Activated naive CD8-positive, alpha-beta T cell treated with anti-CD3 and anti-CD28 coated beads, Interleukin-2, amount 10 ng/mL, durations not matched to agents 7 days and 5 days (primary cell): ENCODE data around the gene HDHD2. TPM values are rescaled to one million over a fixed set of nuclear protein-coding genes. Genes with fewer than 3 reads are reported as not detected.
"Not testable (repeated sequence)": the region's sequence is repeated elsewhere in the genome, so short reads cannot be mapped to it uniquely, and the experiment has no call there.

Experiments used
- ATAC-seq: fragments of 150-1000 bp; cut with Tn5 transposase; one replicate; pipeline ENCODE4 v1.10.0; 2021; ENCODE audit warnings: low read depth, moderate library complexity
- POLR2A ChIA-PET: fragments of 350-600 bp; sonication (Branson Sonifier 250); formaldehyde crosslinking; loops from one replicate; lab custom pipeline; 2021; ENCODE audit warnings: antibody characterized with exemption; lab: Charles Lee
- DNase-seq: peaks from one replicate; pipeline ENCODE4 v3.0.0; 2021
- H3K27ac Mint-ChIP-seq: one replicate; pipeline ENCODE4 v1.8.0; 2022; ENCODE audit warnings: mild to moderate bottlenecking, mixed read lengths
- H3K27me3 Mint-ChIP-seq: one replicate; pipeline ENCODE4 v1.8.0; 2022; ENCODE audit warnings: mild to moderate bottlenecking, moderate library complexity, mixed read lengths
- H3K36me3 Mint-ChIP-seq: one replicate; pipeline ENCODE4 v1.8.0; 2021; ENCODE audit warnings: mild to moderate bottlenecking, mixed read lengths
- H3K4me1 Mint-ChIP-seq: one replicate; pipeline ENCODE4 v1.8.0; 2021; ENCODE audit warnings: mixed read lengths
- H3K4me3 Mint-ChIP-seq: one replicate; pipeline ENCODE4 v1.8.0; 2022; ENCODE audit warnings: mild to moderate bottlenecking, moderate library complexity, mixed read lengths
- H3K9me3 Mint-ChIP-seq: one replicate; pipeline ENCODE4 v1.8.0; 2021; ENCODE audit warnings: mixed read lengths
- total RNA-seq, 2 experiments: library from RNA; stranded (reverse); gene quantifications; one replicate each; pipeline ENCODE4 v1.2.3, GENCODE V29; 2021

Gene HDHD2
- total RNA-seq, 2 experiments from 2014 or later: 37.6 to 42.2 TPM

DNA sequence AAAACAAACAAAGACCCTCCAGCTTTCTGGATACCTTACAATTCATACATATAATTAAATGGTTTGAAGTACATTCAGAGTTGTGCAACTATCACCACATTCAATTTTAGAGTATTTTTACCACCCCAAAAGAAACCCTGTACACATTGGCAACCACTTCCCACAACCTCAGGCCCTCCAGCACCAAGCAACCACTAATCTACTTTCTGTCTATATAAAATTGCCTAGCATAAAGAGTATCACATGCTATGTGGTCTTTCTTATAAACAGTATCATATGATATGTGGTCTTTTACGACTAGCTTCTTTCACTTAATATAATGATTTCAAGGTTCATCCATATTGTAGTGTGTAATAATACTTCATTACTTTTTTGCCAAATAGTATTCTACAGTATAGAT is 18.6 kb upstream of the HDHD2 start:
- Mint-ChIP-seq H3K4me1 (peaks cover 19% of the 10 kb centered on the region), H3K27ac (no peak overlapping the region), H3K27me3 (no peaks in the 10 kb centered on the region), H3K9me3 (no peaks in the 10 kb centered on the region), H3K4me3 (no peak overlapping the region), H3K36me3 (peaks cover 5% of the 10 kb centered on the region)
- POLR2A ChIA-PET: interaction anchor here (1.4 kb wide), 1 partner anchor 19 kb away, joined by 5 read pairs; the partner anchor contains the start of gene HDHD2
- DNase-seq: no peak
- ATAC-seq: peak; percentile 33

DNA sequence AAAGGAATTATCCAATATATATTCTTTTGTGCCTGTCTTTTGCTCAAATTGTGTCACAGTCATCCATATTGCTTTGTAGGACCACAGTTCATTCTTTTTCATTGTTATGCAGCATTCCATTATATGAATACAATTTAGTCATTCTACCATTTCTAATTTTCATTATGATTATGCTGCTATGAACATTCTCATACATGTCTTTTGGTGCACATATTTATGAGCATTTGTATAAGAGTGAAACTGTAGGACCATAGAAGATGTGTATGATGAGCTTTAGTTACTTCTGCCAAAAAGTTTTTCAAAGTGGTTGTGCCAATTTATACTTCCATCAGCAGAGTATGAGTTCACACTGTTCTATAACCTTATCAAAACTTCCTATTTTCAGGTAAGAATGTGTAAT is 18.2 kb upstream of the HDHD2 start:
- H3K9me3 Mint-ChIP-seq: no peaks in the 10 kb centered on the region
- no peaks in the 10 kb centered on the region for H3K27me3 Mint-ChIP-seq
- ATAC-seq: no peak
- no peak for DNase-seq
- no peak overlapping the region for H3K4me3 Mint-ChIP-seq
- peaks cover 5% of the 10 kb centered on the region for H3K36me3 Mint-ChIP-seq
- peaks cover 21% of the 10 kb centered on the region for H3K4me1 Mint-ChIP-seq
- POLR2A ChIA-PET: interaction anchor here (0.6 to 1.4 kb wide), 2 partner anchors 18 to 266 kb away, joined by 3 to 5 read pairs; partner anchors contain the start of gene HDHD2
- H3K27ac Mint-ChIP-seq: no peak overlapping the region

DNA sequence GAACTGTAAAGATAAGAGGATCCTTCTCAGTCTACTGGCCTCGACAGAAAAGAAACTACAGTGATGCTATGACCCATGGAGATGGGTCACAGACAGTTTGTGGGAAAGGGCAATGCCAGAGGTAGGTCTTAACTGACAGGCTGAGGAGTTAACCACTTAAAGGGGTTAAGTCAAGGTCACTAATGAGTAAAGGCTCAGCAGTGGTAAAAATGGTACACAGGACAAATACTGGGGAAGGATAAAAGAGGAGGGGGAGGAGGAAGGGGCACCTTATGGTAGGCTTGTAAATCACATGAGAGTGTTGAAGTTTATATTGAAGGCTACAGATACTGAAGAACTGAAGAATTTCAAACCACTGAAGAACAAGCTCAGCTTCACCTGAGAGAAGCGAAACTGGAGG is 16.0 kb upstream of the HDHD2 start:
- peaks cover 5% of the 10 kb centered on the region for H3K36me3 Mint-ChIP-seq
- no peaks in the 10 kb centered on the region for H3K9me3 Mint-ChIP-seq
- POLR2A ChIA-PET: no interaction called here
- no peaks in the 10 kb centered on the region for H3K27me3 Mint-ChIP-seq
- H3K4me3 Mint-ChIP-seq: no peak overlapping the region
- ATAC-seq (no peak), DNase-seq (no peak)
- H3K27ac Mint-ChIP-seq: no peak overlapping the region
- H3K4me1 Mint-ChIP-seq: peaks cover 25% of the 10 kb centered on the region

DNA sequence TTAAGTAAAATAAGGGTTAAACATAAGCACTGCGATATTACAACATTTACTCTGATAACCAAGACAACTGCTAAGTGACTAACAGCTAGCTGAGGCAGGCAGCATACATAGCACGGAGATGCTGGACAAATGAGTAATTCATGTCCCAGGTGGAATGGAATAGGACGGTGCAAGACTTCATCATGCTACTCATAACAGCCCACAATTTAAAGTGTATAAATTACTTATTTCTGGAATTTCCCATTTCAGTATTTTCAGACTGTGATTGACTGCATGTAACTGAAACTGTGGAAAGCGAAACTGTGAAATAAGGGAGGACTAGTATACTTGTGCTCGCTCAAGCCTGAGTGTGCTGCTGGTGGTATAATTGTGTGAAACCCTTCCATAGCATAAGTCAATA is 12.9 kb upstream of the HDHD2 start:
- no peak for ATAC-seq
- H3K4me3 Mint-ChIP-seq: no peak overlapping the region

DNA sequence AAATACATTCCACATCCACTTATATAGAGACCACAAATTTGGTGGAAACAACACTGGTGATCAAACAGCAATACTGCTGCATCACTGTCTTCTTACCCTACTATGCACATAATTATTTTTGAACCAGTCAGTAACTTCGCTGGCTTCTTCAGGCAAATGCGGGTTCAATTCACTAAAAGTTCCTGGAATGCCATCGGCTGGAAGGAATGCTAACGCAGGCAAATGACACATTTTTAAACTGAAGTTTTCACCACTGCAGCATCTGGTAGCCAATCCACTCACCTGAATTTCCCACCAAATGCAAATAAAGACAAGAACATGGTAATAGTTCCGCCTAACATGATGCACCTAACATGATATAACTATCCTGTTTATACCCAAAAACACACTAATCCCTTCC is 10.0 kb upstream of the HDHD2 start:
- H3K4me1 Mint-ChIP-seq: peaks cover 10% of the 10 kb centered on the region
- H3K36me3 Mint-ChIP-seq: peaks cover 8% of the 10 kb centered on the region
- no peak overlapping the region for H3K4me3 Mint-ChIP-seq
- no peaks in the 10 kb centered on the region for H3K27me3 Mint-ChIP-seq
- POLR2A ChIA-PET: no interaction called here
- ATAC-seq: no peak
- no peaks in the 10 kb centered on the region for H3K9me3 Mint-ChIP-seq
- no peak overlapping the region for H3K27ac Mint-ChIP-seq
- DNase-seq: no peak

More for the DNA sequence above, 12.9 kb upstream of the HDHD2 start:
- POLR2A ChIA-PET: no interaction called here
- Mint-ChIP-seq H3K27me3 (no peaks in the 10 kb centered on the region), H3K27ac (no peak overlapping the region), H3K4me1 (peaks cover 13% of the 10 kb centered on the region), H3K9me3 (no peaks in the 10 kb centered on the region), H3K36me3 (peaks cover 4% of the 10 kb centered on the region)
- no peak for DNase-seq

DNA sequence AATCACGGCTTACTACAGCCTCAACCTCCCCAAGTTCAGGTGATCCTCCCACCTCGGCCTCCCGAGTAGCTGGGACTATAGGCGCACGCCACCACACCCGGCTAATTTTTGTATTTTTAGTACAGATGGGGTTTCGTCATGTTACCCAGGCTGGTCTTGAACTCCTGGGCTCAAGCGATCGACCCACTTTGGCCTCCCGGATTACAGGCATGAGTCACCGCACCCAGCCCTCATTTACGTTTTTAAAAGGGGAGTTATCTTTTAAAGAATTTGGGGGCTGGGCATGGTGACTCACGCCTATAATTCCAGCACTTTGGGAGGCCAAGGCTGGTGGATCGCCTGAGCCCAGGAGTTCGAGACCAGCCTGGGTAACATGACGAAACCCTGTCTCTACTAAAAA is 8.1 kb upstream of the HDHD2 start:
- H3K4me3 Mint-ChIP-seq, ATAC-seq, H3K9me3 Mint-ChIP-seq, POLR2A ChIA-PET, H3K27ac Mint-ChIP-seq, DNase-seq, H3K4me1 Mint-ChIP-seq, H3K36me3 Mint-ChIP-seq, H3K27me3 Mint-ChIP-seq: not testable (repeated sequence)

DNA sequence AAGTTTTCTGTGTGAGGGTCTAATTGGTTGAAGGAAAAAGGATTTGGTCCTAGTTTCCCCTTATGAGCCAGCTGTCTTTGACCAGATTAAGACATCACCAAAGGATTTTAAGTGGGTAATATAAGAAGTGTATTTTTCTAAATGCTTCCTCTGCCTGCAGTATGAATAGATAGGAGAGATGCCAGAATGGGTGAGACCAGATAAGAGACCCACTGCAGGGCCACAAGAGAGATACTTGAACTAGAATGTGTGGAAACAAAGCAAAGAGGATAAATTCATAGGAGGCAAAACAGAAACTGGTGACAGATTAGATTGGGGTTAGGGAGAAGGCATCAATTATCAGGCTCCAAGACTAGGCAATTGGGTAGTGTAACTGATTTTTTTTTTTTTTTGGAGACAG is 1.1 kb upstream of the HDHD2 start:
- peaks cover 11% of the 10 kb centered on the region for H3K36me3 Mint-ChIP-seq
- H3K9me3 Mint-ChIP-seq: no peaks in the 10 kb centered on the region
- no peak for DNase-seq
- peaks cover 25% of the 10 kb centered on the region for H3K4me1 Mint-ChIP-seq
- peak overlapping the region; percentile 95 for H3K4me3 Mint-ChIP-seq
- POLR2A ChIA-PET: interaction anchor here (1.8 kb wide), 1 partner anchor 18 kb away, joined by 5 read pairs; no protein-coding TSS in a partner anchor
- no peaks in the 10 kb centered on the region for H3K27me3 Mint-ChIP-seq
- no peak for ATAC-seq
- peak overlapping the region; percentile 88 for H3K27ac Mint-ChIP-seq

DNA sequence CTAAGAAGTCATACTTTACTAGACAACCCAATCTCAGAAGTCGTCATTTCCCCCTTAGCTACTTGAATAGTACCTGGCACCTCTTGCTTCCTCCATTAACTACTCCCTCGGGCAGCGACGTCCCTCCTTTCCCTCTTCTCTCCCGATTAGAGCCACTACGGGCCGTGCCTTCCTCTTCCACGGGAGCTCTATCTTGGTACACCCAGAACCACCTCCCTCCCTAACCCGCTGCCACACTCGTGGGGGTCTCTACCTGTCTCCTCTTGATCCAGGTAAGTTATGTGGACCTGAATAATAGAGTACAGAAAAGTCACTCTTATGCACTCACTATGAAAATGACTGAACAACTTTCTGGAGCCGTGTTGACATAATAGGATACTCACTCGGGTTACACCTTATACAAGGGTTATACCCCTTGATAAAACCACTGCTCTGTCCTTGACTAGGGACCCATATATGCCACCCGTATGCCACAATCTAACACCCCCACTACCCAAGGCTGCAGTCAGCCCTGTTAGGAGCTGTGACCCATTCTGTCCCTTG is 595 bp upstream of the HDHD2 start:
- H3K4me1 Mint-ChIP-seq: peaks cover 27% of the 10 kb centered on the region
- ATAC-seq (peak; percentile 4), DNase-seq (peak; percentile 37)
- H3K27me3 Mint-ChIP-seq: no peaks in the 10 kb centered on the region
- peak overlapping the region; percentile 95 for H3K4me3 Mint-ChIP-seq
- peak overlapping the region; percentile 88 for H3K27ac Mint-ChIP-seq
- H3K9me3 Mint-ChIP-seq: no peaks in the 10 kb centered on the region
- H3K36me3 Mint-ChIP-seq: peaks cover 8% of the 10 kb centered on the region
- POLR2A ChIA-PET: interaction anchor here (1.8 kb wide), 1 partner anchor 18 kb away, joined by 5 read pairs; no protein-coding TSS in a partner anchor

DNA sequence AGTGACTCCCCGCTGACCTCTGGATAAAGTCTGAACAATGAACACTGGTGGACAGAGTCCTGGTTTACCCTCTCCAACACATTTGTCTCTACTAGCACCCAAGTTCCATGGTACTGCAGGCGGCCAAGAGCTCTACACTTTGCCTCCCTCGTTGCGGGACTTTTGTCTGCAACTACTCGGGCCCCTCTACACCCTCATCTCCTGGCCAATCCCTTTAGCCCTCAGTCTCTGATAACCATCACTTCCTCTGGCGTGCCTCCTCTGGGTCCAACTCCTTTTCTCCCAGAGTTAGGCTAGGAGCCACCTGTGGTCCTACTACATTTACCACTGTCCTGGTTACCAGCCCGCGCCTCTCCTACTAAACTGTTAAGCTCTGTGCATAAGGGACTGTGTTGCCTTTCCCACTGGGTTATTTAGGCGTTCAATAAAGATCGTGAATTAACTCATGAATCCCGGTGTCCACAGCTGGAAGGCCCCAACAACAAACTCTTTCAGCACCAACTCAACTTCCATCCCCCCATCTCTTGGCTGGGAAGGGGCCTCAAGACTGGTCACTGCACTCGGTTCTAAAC is 757 bp downstream of the HDHD2 start:
- POLR2A ChIA-PET: interaction anchor here (1.0 to 1.8 kb wide), 4 partner anchors 15 to 23 kb away, joined by 3 to 5 read pairs (median 3); no protein-coding TSS in a partner anchor
- Mint-ChIP-seq H3K36me3 (peaks cover 16% of the 10 kb centered on the region), H3K9me3 (no peaks in the 10 kb centered on the region), H3K4me1 (peaks cover 32% of the 10 kb centered on the region), H3K4me3 (peak overlapping the region; percentile 95), H3K27ac (peak overlapping the region; percentile 88), H3K27me3 (no peaks in the 10 kb centered on the region)
- ATAC-seq (no peak), DNase-seq (no peak)

DNA sequence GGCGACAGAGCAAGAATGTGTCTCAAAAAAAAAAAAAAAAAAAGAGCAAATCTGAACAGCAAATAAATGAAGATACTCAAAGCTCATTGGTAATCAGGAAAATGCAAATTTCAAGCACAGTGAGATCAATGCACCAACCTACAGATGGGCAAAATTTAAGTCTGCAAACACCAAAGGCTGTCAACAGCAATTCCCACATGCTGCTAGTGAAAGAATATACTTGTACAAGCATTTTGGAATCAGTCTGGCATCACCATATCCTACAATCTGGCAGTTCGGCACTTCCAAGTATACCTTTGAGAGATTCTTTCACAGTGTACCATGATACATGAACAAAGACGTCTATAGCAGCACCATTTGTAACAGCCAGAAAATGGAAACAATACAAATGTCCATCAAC is 4.1 kb downstream of the HDHD2 start:
- peaks cover 17% of the 10 kb centered on the region for H3K36me3 Mint-ChIP-seq
- no peak overlapping the region for H3K4me3 Mint-ChIP-seq
- H3K9me3 Mint-ChIP-seq: no peaks in the 10 kb centered on the region
- ATAC-seq (no peak), DNase-seq (no peak)
- H3K27ac Mint-ChIP-seq: no peak overlapping the region
- POLR2A ChIA-PET: interaction anchor here (0.6 kb wide), 2 partner anchors 228 to 299 kb away, joined by 3 read pairs; no protein-coding TSS in a partner anchor
- H3K27me3 Mint-ChIP-seq: no peaks in the 10 kb centered on the region
- H3K4me1 Mint-ChIP-seq: peaks cover 28% of the 10 kb centered on the region

DNA sequence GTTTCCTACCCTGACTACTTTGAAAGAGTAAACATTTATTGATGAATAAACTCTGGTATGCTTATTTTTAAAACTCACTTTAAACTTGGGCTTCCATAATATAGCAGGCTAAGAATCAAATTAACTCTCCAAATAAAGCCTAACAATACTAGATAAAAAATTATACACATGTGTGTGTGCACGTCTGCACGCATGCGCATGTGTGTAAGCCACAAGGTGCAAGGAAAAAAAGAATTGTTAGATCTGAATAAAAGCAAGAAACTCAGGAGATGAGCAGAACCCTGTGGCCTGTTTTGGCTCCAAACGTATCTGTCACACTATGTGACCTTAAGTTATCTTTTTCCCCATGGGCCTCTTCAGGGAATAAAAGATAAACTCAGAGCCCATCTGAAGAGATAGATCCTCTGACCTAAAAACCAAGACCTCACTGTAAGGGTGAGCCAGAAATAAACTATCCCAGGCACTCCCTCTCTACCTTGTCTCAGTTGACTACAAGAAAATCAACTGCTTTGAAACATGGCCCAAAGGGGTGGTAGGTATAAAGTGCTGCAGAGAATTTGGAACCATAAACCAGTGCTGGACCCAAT is 6.3 kb downstream of the HDHD2 start:
- peaks cover 14% of the 10 kb centered on the region for H3K4me1 Mint-ChIP-seq
- POLR2A ChIA-PET: no interaction called here
- no peak for ATAC-seq

DNA sequence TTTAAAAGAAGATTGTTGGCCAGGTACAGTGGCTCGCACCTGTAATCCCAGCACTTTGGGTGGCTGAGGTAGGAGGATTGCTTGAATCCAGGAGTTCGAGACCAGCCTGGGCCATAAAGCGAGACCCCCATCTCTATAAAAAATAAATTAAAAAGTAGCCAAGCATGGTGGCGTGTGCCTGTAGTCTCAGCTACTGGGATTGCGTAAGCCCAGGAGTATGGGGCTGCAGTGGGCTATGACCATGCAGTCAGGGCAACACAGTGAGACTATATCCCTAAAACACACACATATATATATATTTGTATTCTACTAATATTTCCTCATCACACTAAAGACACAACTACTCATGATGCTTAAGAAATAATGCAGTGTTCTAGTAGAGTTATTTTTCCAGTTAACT is 7.1 kb downstream of the HDHD2 start:
- Mint-ChIP-seq H3K4me3 (no peak overlapping the region), H3K4me1 (peaks cover 9% of the 10 kb centered on the region), H3K27ac (no peak overlapping the region), H3K9me3 (peaks cover 2% of the 10 kb centered on the region), H3K36me3 (peaks cover 23% of the 10 kb centered on the region), H3K27me3 (no peaks in the 10 kb centered on the region)
- POLR2A ChIA-PET: no interaction called here
- ATAC-seq (no peak), DNase-seq (no peak)

More for the DNA sequence above, 6.3 kb downstream of the HDHD2 start:
- Mint-ChIP-seq H3K4me3 (no peak overlapping the region), H3K9me3 (peaks cover 2% of the 10 kb centered on the region), H3K27me3 (no peaks in the 10 kb centered on the region), H3K27ac (no peak overlapping the region), H3K36me3 (peaks cover 21% of the 10 kb centered on the region)
- no peak for DNase-seq

DNA sequence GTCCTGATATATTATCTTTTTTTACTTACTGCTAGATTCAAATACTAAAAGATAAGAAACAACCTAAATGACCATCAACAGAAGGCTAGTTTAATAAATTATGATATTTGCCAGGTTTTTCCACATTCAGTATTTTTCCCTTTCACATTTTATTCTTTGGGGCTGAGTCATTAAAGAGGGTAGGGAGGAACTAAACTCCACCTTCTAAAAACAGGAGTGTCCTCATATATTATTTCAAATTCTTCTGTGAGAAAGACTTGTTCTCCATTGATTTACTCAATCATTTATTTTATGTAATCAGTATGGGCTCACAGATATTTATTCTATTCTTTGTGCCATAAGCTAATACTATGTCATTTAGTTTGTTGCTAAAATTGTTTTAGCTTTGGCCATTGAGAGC is 9.0 kb downstream of the HDHD2 start:
- Mint-ChIP-seq H3K4me3 (no peak overlapping the region), H3K36me3 (peaks cover 27% of the 10 kb centered on the region), H3K9me3 (peaks cover 2% of the 10 kb centered on the region), H3K27me3 (no peaks in the 10 kb centered on the region), H3K27ac (no peak overlapping the region), H3K4me1 (peaks cover 7% of the 10 kb centered on the region)
- POLR2A ChIA-PET: no interaction called here
- no peak for ATAC-seq
- DNase-seq: no peak

DNA sequence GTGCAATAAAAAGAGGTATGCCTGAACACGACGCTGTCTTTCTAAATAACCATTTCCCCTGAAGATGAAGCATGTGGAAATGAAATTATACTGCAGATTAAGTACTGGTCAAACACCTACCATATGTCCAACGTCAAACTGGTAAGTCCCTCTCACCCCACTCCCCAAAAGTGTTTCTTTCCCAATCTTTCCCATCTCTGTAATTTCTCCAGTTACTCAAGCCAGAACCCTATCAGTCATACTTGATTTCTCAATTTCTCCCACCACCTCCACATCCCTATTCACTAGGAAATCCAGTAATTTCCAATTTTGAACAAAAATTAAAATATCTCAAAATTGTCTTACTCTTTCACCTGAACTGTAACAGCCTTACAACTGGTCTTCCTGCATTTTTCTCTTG is 29.2 kb downstream of the HDHD2 start:
- POLR2A ChIA-PET: no interaction called here
- Mint-ChIP-seq H3K9me3 (no peaks in the 10 kb centered on the region), H3K27me3 (no peaks in the 10 kb centered on the region), H3K4me1 (peaks cover 8% of the 10 kb centered on the region), H3K27ac (no peak overlapping the region), H3K36me3 (peaks cover 42% of the 10 kb centered on the region), H3K4me3 (no peak overlapping the region)
- ATAC-seq: no peak
- no peak for DNase-seq
